K562 (cell line): Measurements from ENCODE around the gene NSG2. TPM values are rescaled to one million over a fixed set of nuclear protein-coding genes. Genes with fewer than 3 reads are reported as not detected.

Experiments
- ATAC-seq: fragments of 200-7000 bp; cut with Tn5 transposase; 3 replicates; pipeline ENCODE4 v1.9.1; 2020; ENCODE audit warnings: moderate library complexity
- BruUV-seq: library from RNA; stranded (reverse); fragments of 400-500 nt; replicated peaks from 2 replicates; lab custom pipeline; 2021; lab: Mats Ljungman, UMichigan
- CTCF ChIA-PET: fragments of 300-600 bp; formaldehyde crosslinking; extraction: SDS; loops from one replicate; lab custom pipeline; 2021; ENCODE audit warnings: low intra/inter-chr PET ratio; lab: Yijun Ruan, JAX
- POLR2A ChIA-PET: fragments of 300-600, 350-650 bp; sonication (Branson Sonifier 250); formaldehyde crosslinking; extraction: SDS; loops from one replicate; lab custom pipeline; 2021; ENCODE audit warnings: antibody characterized with exemption, inconsistent platforms; lab: Yijun Ruan, JAX
- DNase-seq, 4 experiments: peaks; one replicate each; pipeline versions ENCODE4 v3.0.0 to v3.0.0-alpha.2; 2011 to 2018; ENCODE audit warnings: low spot score in 3 of 4, mixed read lengths in 3 of 4; ENCODE audit errors: extremely low read depth in 1 of 4
- FAIRE-seq: peaks from 2 replicates; lab custom pipeline; 2011; peaks lifted over from hg19 to GRCh38; lab: Jason Lieb, UNC
- H2AFZ ChIP-seq: 2 replicates; pipeline ENCODE4 v1.6.0; 2011; ENCODE audit warnings: low read depth, low read length, control low read depth, inconsistent platforms
- H3K27ac ChIP-seq: fragments of 200-600 bp; 3 replicates; pipeline ENCODE4 v1.8.0; 2011; ENCODE audit warnings: low read depth, mild to moderate bottlenecking, control low read depth, inconsistent platforms, low read length, moderate library complexity, mixed read lengths; ENCODE audit errors: extremely low read depth
- H3K27me3 ChIP-seq, 2 experiments: fragments of 300-600 bp in 1 of 2; 2 replicates in 1 of 2; 3 replicates in 1 of 2; pipeline versions ENCODE4 v1.6.0 to v1.8.0; 2011; ENCODE audit warnings: inconsistent platforms in 2 of 2, low read length in 2 of 2, mild to moderate bottlenecking in 1 of 2, mixed read lengths in 1 of 2, moderate library complexity in 1 of 2; ENCODE audit not compliant: control insufficient read depth in 2 of 2, insufficient read depth in 2 of 2
- H3K36me3 ChIP-seq: fragments of 300-600 bp; 3 replicates; pipeline ENCODE4 v1.8.0; 2011; ENCODE audit warnings: mild to moderate bottlenecking, low read length, inconsistent platforms; ENCODE audit not compliant: control insufficient read depth, insufficient read depth
- H3K4me1 ChIP-seq, 2 experiments: fragments of 200-600 bp in 1 of 2; replicated peaks in 1 of 2; 2 replicates in 1 of 2; 3 replicates in 1 of 2; pipeline versions ENCODE4 v1.5.1 to v1.8.0; 2011; ENCODE audit warnings: inconsistent platforms in 2 of 2, low read length in 2 of 2, mild to moderate bottlenecking in 1 of 2, mixed read lengths in 1 of 2, moderate library complexity in 1 of 2; ENCODE audit not compliant: control insufficient read depth in 2 of 2, insufficient read depth in 2 of 2
- H3K4me2 ChIP-seq: 2 replicates; pipeline ENCODE4 v1.6.1; 2011; ENCODE audit warnings: low read length, control low read depth, inconsistent platforms, mixed read lengths; ENCODE audit not compliant: insufficient read depth
- H3K4me3 ChIP-seq: fragments of 200-600 bp; sonication (generic), shearing (Covaris generic); 2 replicates; pipeline ENCODE4 v1.5.1; 2016; ENCODE audit warnings: control low read depth, inconsistent platforms
- H3K79me2 ChIP-seq: fragments of 200-600 bp; 3 replicates; pipeline ENCODE4 v1.8.0; 2011; ENCODE audit warnings: low read length, inconsistent platforms; ENCODE audit not compliant: control insufficient read depth, insufficient read depth
- H3K9ac ChIP-seq, 2 experiments: 2 replicates each; pipeline versions ENCODE4 v1.6.0 to v1.6.1; 2011; ENCODE audit warnings: low read depth in 2 of 2, low read length in 2 of 2, control low read depth in 1 of 2, inconsistent platforms in 1 of 2, mild to moderate bottlenecking in 1 of 2, mixed read lengths in 1 of 2; ENCODE audit not compliant: insufficient read depth in 1 of 2
- H3K9me1 ChIP-seq: one replicate; pipeline ENCODE4 v1.6.0; 2011; ENCODE audit warnings: inconsistent platforms, mild to moderate bottlenecking, low read length, moderate library complexity; ENCODE audit not compliant: control insufficient read depth, insufficient read depth
- H3K9me3 ChIP-seq: replicated peaks from 2 replicates; pipeline ENCODE4 v1.5.1; 2011; ENCODE audit warnings: low read depth, low read length, inconsistent platforms; ENCODE audit not compliant: control insufficient read depth, insufficient read depth
- H4K20me1 ChIP-seq: replicated peaks from 2 replicates; pipeline ENCODE4 v1.6.1; 2011; ENCODE audit warnings: low read length, inconsistent platforms, mixed read lengths; ENCODE audit not compliant: control insufficient read depth, insufficient read depth
- FOXA3 ChIP-seq, 2 experiments: fragments of 450-650 bp in 1 of 2; sonication (generic) in 1 of 2; formaldehyde crosslinking; IDR thresholded peaks in 1 of 2; conservative IDR thresholded peaks in 1 of 2; 2 replicates each; pipeline versions ENCODE4 v1.4.0 to v1.8.0; 2020 to 2022; ENCODE audit warnings: mild to moderate bottlenecking in 2 of 2, missing genetic modification reagents in 1 of 2
- L3MBTL2 ChIP-seq: fragments of 450-650 bp; IDR thresholded peaks from 2 replicates; pipeline ENCODE4 v1.6.1; 2016; ENCODE audit warnings: mild to moderate bottlenecking, moderate library complexity
- NR1H2 ChIP-seq: sonication (generic); formaldehyde crosslinking; IDR thresholded peaks from 2 replicates; pipeline ENCODE4 v1.4.0; 2020; ENCODE audit warnings: mild to moderate bottlenecking, missing genetic modification reagents
- PHB2 ChIP-seq: fragments of 450-650 bp; IDR thresholded peaks from 2 replicates; pipeline ENCODE4 v1.6.1; 2017; ENCODE audit warnings: low read depth
- SMC3 ChIP-seq: conservative IDR thresholded peaks from 2 replicates; pipeline ENCODE4 v1.6.1; 2011; ENCODE audit warnings: low read depth, low read length, improper control_type of control experiment; ENCODE audit not compliant: insufficient read depth
- SOX6 ChIP-seq: fragments of 450-650 bp; IDR thresholded peaks from 2 replicates; pipeline ENCODE4 v1.6.1; 2014; ENCODE audit warnings: mild to moderate bottlenecking
- ZBED1 ChIP-seq: IDR thresholded peaks from 2 replicates; pipeline ENCODE4 v1.6.1; 2014
- ZKSCAN1 ChIP-seq: fragments of 150-350 bp; IDR thresholded peaks from 2 replicates; pipeline ENCODE4 v1.6.1; 2016; ENCODE audit warnings: low read depth, low read length
- WGBS: fragments of 100-300 bp; shearing (Covaris generic); methylation state at CpG from one replicate; pipeline ENCODE4 v1.1.6; 2016; ENCODE audit warnings: low coverage, mixed read lengths; ENCODE audit not compliant: insufficient coverage; ENCODE audit errors: missing lambda C conversion rate; 5-methylcytosine and 5-hydroxymethylcytosine counted together
- in situ Hi-C: fragments of 300-500 bp; cut with MboI; formaldehyde crosslinking; loops from 4 replicates; pipeline ENCODE4 v1.15.0; 2018; ENCODE audit warnings: inconsistent platforms, mixed read lengths
- intact Hi-C: fragments of 100-400 bp; cut with micrococcal nuclease; formaldehyde crosslinking; loops from 2 replicates; pipeline ENCODE4 v1.14.2; 2022
- polyA plus RNA-seq, 8 experiments: library from polyadenylated mRNA; depleted of rRNA in 4 of 8; stranded (reverse) in 5 of 8; unstranded in 3 of 8; fragments of >200 nt; fragmentation: Nextera tagmentation in 2 of 8; fragmentation: Illumina TruSeq in 1 of 8; extraction: Ambion mirVana in 2 of 8; extraction: Trizol in 1 of 8; gene quantifications; 2 replicates each; pipeline versions ENCODE4 v1.2.1 to v1.2.3, GENCODE V29; 2011 to 2014; ENCODE audit warnings: inconsistent platforms in 1 of 8, missing spikeins in 1 of 8
- total RNA-seq, 7 experiments: library from RNA; depleted of rRNA in 6 of 7; stranded (reverse); fragments of >200 nt in 6 of 7; fragmentation: Illumina TruSeq in 2 of 7; extraction: Trizol in 2 of 7; gene quantifications; 2 replicates each; pipeline versions ENCODE4 v1.2.1 to v1.2.3, GENCODE V29; 2011 to 2021; ENCODE audit warnings: low replicate concordance in 1 of 7
- TF ChIP-seq, protein P1 (sequence below), 3 experiments: fragments of 200-800 bp in 1 of 3; fragments of 250-450 bp in 1 of 3; fragments of 450-650 bp in 1 of 3; sonication (Bioruptor Pico) in 1 of 3; sonication (Bioruptor generic) in 1 of 3; formaldehyde crosslinking in 1 of 3; IDR thresholded peaks; 2 replicates each; pipeline versions ENCODE4 v1.6.1 to v1.8.0; 2016 to 2022; ENCODE audit warnings: mild to moderate bottlenecking in 2 of 3, missing genetic modification characterization in 2 of 3, missing compliant biosample characterization in 1 of 3, moderate library complexity in 1 of 3
- TF ChIP-seq, protein P2 (sequence below): fragments of 250-450 bp; sonication (Bioruptor Pico); IDR thresholded peaks from 2 replicates; pipeline ENCODE4 v1.6.1; 2021; ENCODE audit warnings: mild to moderate bottlenecking
- TF ChIP-seq, protein P3 (sequence below): sonication (generic); formaldehyde crosslinking; IDR thresholded peaks from 2 replicates; pipeline ENCODE4 v1.8.1; 2023; ENCODE audit warnings: mild to moderate bottlenecking, missing genetic modification reagents, moderate library complexity

NSG2 gene
- total and polyA plus RNA-seq, 9 of the 15 experiments (the other 6 are each of a cell fraction or from before 2014, with no cell fraction given), result not detected

DNA sequence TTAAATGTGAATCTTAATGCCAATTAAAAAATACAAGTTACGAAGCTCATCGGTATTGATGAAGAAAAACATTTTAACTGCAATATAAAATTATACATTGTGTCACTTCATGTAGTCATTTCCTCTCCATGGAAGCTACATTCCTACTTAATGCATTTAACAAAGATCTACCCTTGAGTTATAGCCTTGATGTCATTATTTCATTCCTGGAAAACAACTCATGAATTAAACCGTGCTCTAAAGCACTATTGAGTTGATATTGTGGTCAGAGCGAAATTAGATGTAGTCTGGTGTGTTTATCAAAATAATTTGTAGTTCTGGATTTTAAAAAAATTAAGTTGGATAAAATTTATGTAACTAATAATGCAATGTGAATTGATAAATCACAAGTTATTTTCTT lies 45.4 kb upstream of the NSG2 start:
- Histone ChIP-seq H4K20me1 (no peaks in the 10 kb centered on the region), H3K36me3 (no peaks in the 10 kb centered on the region), H3K4me3 (no peak overlapping the region), H3K9me1 (no peaks in the 10 kb centered on the region), H3K27ac (no peak overlapping the region), H3K9ac (no peak overlapping the region), H3K27me3 (peaks cover 0 to 4% of the 10 kb centered on the region in 2 experiments; a peak in 2 of 5 replicates), H3K4me1 (no peaks in the 10 kb centered on the region; a peak in 1 of 5 replicates), H2AFZ (no peak overlapping the region), H3K4me2 (no peak overlapping the region), H3K79me2 (no peaks in the 10 kb centered on the region), H3K9me3 (no peaks in the 10 kb centered on the region)
- ATAC-seq (no peak), FAIRE-seq (no peak), DNase-seq (no peak)
- CTCF ChIA-PET, result no interaction called here
- BruUV-seq, result no TSS peak
- TF ChIP-seq PHB2 (no peak), ZBED1 (no peak), NR1H2 (CRISPR knock-in tag) (no peak), SMC3 (no peak), FOXA3 (CRISPR knock-in tag; conservative IDR thresholded peaks at IDR 0.05 in 1 of 2, IDR thresholded peaks at IDR 0.05 in 1 of 2) (no peak), SOX6 (no peak), L3MBTL2 (no peak), ZKSCAN1 (no peak)
- TF ChIP-seq, protein P1, sequence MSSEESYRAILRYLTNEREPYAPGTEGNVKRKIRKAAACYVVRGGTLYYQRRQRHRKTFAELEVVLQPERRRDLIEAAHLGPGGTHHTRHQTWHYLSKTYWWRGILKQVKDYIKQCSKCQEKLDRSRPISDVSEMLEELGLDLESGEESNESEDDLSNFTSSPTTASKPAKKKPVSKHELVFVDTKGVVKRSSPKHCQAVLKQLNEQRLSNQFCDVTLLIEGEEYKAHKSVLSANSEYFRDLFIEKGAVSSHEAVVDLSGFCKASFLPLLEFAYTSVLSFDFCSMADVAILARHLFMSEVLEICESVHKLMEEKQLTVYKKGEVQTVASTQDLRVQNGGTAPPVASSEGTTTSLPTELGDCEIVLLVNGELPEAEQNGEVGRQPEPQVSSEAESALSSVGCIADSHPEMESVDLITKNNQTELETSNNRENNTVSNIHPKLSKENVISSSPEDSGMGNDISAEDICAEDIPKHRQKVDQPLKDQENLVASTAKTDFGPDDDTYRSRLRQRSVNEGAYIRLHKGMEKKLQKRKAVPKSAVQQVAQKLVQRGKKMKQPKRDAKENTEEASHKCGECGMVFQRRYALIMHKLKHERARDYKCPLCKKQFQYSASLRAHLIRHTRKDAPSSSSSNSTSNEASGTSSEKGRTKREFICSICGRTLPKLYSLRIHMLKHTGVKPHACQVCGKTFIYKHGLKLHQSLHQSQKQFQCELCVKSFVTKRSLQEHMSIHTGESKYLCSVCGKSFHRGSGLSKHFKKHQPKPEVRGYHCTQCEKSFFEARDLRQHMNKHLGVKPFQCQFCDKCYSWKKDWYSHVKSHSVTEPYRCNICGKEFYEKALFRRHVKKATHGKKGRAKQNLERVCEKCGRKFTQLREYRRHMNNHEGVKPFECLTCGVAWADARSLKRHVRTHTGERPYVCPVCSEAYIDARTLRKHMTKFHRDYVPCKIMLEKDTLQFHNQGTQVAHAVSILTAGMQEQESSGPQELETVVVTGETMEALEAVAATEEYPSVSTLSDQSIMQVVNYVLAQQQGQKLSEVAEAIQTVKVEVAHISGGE (CRISPR knock-in tag; IDR thresholded peaks at IDR 0.05), result no peak
- TF ChIP-seq, protein P2, sequence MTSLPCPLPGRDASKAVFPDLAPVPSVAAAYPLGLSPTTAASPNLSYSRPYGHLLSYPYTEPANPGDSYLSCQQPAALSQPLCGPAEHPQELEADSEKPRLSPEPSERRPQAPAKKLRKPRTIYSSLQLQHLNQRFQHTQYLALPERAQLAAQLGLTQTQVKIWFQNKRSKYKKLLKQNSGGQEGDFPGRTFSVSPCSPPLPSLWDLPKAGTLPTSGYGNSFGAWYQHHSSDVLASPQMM, result no peak
- TF ChIP-seq, protein P3, sequence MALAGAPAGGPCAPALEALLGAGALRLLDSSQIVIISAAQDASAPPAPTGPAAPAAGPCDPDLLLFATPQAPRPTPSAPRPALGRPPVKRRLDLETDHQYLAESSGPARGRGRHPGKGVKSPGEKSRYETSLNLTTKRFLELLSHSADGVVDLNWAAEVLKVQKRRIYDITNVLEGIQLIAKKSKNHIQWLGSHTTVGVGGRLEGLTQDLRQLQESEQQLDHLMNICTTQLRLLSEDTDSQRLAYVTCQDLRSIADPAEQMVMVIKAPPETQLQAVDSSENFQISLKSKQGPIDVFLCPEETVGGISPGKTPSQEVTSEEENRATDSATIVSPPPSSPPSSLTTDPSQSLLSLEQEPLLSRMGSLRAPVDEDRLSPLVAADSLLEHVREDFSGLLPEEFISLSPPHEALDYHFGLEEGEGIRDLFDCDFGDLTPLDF (CRISPR knock-in tag), result no peak
- POLR2A ChIA-PET, result no interaction called here
- 0% methylated on average over 4 of the region's 4 CpGs for WGBS
- intact Hi-C loops, result no loop called here
- in situ Hi-C loops, result no loop called here
